ENCODE measurements around the gene NDUFA8.

Gene NDUFA8

DNA sequence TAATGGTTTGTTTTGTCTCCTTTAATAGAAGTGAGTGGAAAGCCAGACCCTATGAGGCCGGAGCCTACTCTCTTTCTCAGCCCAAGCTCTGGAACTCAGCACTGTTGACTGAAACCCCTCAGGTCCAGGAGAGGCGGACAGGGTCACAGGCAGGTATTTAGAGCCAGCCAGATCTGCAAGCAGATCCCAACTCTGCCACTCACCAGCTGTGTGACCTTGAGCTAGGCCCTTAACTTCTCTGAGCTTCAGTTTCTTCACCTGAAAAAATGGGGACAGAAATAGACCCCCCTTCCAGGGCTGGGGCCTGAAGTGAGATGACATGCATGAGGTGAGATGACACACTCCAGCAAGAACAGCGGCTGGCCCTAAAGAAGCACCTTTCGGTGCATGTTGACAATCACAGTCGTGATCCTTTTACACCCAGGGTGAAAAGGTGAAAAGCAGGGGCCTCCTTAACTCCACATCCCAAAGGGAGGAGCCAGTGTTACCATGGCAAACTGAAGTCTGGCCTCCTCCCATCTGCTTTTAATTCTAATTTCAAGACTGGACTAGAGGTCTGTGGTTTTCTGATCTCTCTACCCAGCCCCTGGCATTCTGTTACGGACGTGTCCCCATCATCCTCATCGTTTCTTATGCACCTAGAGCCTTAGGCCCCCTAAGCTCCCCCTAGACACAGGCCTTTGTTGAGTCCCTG is 27.3 kb upstream of the NDUFA8 start:
- no peak overlapping the region for H3K27ac ChIP-seq
- POLR2A ChIA-PET (ENCODE audit: low non-redundant PET) = no interaction called here
- CTCF ChIA-PET = interaction anchor here (0.5 kb wide), 1 partner anchor 689 kb away, joined by 3 read pairs; no protein-coding TSS in a partner anchor
- no peak for DNase-seq (ENCODE audit: low spot score)
- TF ChIP-seq, protein P1, sequence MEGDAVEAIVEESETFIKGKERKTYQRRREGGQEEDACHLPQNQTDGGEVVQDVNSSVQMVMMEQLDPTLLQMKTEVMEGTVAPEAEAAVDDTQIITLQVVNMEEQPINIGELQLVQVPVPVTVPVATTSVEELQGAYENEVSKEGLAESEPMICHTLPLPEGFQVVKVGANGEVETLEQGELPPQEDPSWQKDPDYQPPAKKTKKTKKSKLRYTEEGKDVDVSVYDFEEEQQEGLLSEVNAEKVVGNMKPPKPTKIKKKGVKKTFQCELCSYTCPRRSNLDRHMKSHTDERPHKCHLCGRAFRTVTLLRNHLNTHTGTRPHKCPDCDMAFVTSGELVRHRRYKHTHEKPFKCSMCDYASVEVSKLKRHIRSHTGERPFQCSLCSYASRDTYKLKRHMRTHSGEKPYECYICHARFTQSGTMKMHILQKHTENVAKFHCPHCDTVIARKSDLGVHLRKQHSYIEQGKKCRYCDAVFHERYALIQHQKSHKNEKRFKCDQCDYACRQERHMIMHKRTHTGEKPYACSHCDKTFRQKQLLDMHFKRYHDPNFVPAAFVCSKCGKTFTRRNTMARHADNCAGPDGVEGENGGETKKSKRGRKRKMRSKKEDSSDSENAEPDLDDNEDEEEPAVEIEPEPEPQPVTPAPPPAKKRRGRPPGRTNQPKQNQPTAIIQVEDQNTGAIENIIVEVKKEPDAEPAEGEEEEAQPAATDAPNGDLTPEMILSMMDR (conservative IDR thresholded peaks at IDR 0.05; ENCODE audit: low read depth) = no peak

DNA sequence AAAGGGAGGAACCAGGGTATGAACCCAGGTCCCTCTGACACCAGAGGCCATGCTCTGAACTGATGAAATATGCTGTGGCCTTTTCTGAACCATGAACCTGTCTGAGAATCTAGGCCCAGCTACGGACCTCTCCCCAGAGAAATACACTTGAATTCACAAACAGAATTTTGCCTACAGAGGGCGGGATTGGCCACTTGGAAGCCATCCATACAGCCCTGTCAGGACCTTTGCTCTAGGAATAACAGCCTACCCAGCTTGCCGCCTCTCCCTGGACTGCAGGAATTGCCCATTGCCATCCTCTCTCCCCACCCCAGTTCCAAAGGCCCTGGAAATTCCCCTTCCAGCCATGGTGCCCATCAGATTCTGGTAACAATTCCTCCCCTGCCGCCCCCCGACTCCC is 26.7 kb upstream of the NDUFA8 start:
- ChIA-PET POLR2A (ENCODE audit: low non-redundant PET) (no interaction called here), CTCF (interaction anchor here (0.5 to 0.7 kb wide), 3 partner anchors 62 to 1747 kb away, joined by 3 read pairs; no protein-coding TSS in a partner anchor)
- no peak overlapping the region for H3K27ac ChIP-seq
- TF ChIP-seq, protein P1 (conservative IDR thresholded peaks at IDR 0.05; ENCODE audit: low read depth) = no peak
- DNase-seq (ENCODE audit: low spot score) = no peak

DNA sequence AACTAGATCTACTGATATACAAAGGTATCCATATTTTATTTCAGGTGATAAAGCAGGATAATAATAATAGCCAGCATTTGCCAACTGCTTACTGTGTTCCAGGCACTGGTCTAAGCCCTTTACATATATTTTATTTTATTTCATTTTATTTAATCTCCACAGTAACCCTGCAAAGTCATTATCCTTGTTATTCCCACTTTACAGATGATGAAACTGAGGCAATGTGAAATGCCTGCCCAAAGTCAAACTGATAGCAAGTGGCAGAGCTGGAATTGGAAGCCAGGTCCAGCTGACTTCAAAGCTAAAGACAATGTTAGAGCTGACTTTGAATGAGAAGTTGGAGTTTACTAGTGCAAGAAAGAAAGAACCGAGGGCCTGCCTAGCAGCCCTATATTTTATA is 25.0 kb upstream of the NDUFA8 start:
- CTCF ChIA-PET = no interaction called here
- POLR2A ChIA-PET (ENCODE audit: low non-redundant PET) = interaction anchor here (0.7 kb wide), 1 partner anchor 447 kb away, joined by 3 read pairs; no protein-coding TSS in a partner anchor
- TF ChIP-seq, protein P1 (conservative IDR thresholded peaks at IDR 0.05; ENCODE audit: low read depth) = no peak
- no peak for DNase-seq (ENCODE audit: low spot score)
- H3K27ac ChIP-seq = no peak overlapping the region

DNA sequence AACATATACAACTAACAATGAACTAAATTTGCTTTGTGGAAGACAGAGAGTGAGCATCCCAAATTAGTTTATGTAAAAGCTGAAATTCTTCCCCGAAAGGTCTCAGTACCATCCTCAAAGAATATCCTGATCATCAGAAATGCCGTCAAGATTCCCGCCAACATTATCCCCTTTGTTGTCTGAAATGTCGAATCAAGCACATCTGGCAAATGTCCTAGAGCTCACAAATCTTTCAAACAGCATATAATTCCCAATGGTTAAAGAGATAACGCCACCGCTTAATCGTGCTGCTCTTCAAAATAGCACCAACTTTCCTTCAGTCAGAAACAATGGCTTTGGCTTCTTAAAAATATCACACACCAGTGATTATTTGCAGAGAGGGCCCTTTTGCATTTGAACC is 23.9 kb upstream of the NDUFA8 start:
- TF ChIP-seq, protein P1 (conservative IDR thresholded peaks at IDR 0.05; ENCODE audit: low read depth) = no peak
- ChIA-PET POLR2A (ENCODE audit: low non-redundant PET) (no interaction called here), CTCF (no interaction called here)
- no peak overlapping the region for H3K27ac ChIP-seq
- no peak for DNase-seq (ENCODE audit: low spot score)

DNA sequence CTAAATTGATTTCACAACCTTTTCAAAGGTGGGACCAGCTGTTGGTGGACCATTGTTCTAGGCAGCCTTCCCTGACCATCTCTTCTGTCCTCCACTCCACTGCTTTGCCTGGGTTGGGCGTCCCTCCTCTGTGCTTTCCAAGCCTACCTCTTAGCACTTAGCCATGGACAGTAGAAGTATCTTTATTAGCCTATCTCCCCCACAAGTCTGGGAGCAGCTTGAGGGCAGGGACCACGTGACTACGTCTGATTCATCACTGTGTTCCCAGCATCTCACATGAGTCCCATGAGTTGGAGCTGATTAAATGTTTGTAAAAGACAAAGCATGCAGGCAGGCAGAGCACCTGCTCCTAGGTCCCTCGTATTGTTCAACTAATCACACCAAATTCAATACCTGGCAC is 21.1 kb upstream of the NDUFA8 start:
- TF ChIP-seq, protein P1 (conservative IDR thresholded peaks at IDR 0.05; ENCODE audit: low read depth) = no peak
- CTCF ChIA-PET = interaction anchor here (0.8 to 1.0 kb wide), 2 partner anchors 58 to 170 kb away, joined by 3 read pairs; no protein-coding TSS in a partner anchor
- POLR2A ChIA-PET (ENCODE audit: low non-redundant PET) = no interaction called here
- no peak overlapping the region for H3K27ac ChIP-seq
- DNase-seq (ENCODE audit: low spot score) = peak; percentile 79

DNA sequence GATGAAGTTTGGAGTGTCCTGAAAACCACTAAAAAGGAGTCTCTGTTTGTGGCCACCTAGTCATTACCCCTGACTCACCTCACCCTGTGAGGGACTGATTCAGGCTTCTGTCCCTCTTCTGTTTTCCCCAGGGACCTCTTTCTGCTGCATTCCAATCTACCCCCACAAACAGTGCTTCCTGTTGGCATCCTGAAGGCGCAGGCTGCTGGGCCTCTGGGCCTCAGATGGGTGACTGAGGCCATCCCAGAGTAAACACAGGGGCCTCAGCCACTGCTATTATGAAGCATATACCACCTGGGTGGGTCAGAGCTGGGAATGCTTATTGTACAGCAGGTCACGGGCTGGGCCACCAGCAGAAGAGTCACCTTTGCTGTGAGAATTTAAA is 20.1 kb upstream of the NDUFA8 start:
- TF ChIP-seq, protein P1 (conservative IDR thresholded peaks at IDR 0.05; ENCODE audit: low read depth) = no peak
- POLR2A ChIA-PET (ENCODE audit: low non-redundant PET) = interaction anchor here (0.7 kb wide), 1 partner anchor 33 kb away, joined by 4 read pairs; no protein-coding TSS in a partner anchor
- no peak for DNase-seq (ENCODE audit: low spot score)

More for the DNA sequence above, 20.1 kb upstream of the NDUFA8 start:
- H3K27ac ChIP-seq = no peak overlapping the region
- CTCF ChIA-PET = interaction anchor here (0.8 to 1.0 kb wide), 2 partner anchors 57 to 171 kb away, joined by 3 read pairs; no protein-coding TSS in a partner anchor

Data from RWPE1 (cell line).